Measurements from ENCODE around the gene GRID2.

GRID2 gene

DNA sequence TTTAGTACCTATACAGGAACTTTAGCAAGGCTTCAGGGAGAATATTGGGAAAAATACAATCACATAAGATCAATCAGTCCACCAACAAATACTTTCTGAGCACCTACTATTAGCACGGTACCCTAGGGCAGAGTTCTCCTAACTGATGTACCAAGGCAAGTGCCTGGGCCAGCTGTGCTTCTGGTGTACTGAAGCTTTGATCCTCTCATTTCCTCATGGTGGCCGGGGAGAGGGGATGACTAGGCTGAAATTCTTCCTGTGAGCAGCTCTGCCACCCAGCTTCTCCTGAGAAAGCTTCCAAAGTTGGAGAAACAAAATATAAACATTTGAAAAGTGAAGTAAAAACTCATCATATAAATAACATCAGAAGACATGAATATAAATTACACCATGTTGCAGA, 1475.5 kb downstream of the GRID2 start:
- TF ChIP-seq CTCF (IDR thresholded peaks at IDR 0.05; ENCODE audit: low read depth, low read length) = no peak
- DNase-seq (ENCODE audit: extremely low read depth, low read depth) = no peak

- DNase-seq (ENCODE audit: extremely low read depth, low read depth) = no peak
- TF ChIP-seq CTCF (IDR thresholded peaks at IDR 0.05; ENCODE audit: low read depth, low read length) = no peak
Observed at GRCh38 chr4:93780080-93780479, 1476.3 kb downstream of the GRID2 start.

- TF ChIP-seq CTCF (IDR thresholded peaks at IDR 0.05; ENCODE audit: low read depth, low read length) = no peak
- no peak for DNase-seq (ENCODE audit: extremely low read depth, low read depth)
Observed at GRCh38 chr4:93781198-93781597, 1477.4 kb downstream of the GRID2 start.

GRCh38 chr4:93786149-93786548, 1482.4 kb downstream of the GRID2 start:
- no peak for TF ChIP-seq CTCF (IDR thresholded peaks at IDR 0.05; ENCODE audit: low read depth, low read length)
- no peak for DNase-seq (ENCODE audit: extremely low read depth, low read depth)

DNA sequence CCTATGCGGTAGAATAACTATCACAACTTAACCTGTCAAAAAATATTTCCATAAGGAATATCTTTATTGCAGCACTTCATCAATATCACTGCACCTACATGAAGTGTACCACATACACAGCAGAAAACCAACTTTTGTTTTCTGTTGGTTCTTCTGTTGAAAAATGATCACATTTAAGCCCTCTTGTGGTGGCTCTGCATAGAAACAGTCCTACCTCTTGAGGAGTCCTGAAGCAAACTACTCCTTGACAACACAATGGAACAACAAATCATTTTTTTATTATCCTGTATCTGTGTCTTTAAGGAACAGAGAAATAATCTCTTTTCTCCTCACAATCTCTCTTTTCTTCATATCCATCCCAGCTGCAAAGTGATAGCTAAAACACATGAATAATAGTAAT, 1484.9 kb downstream of the GRID2 start:
- DNase-seq (ENCODE audit: extremely low read depth, low read depth) = no peak
- TF ChIP-seq CTCF (IDR thresholded peaks at IDR 0.05; ENCODE audit: low read depth, low read length) = peak; percentile 20

- DNase-seq (ENCODE audit: extremely low read depth, low read depth) = peak; percentile 5
- TF ChIP-seq CTCF (IDR thresholded peaks at IDR 0.05; ENCODE audit: low read depth, low read length) = peak; percentile 81
Observed at GRCh38 chr4:93791570-93792195, 1487.9 kb downstream of the GRID2 start.

- DNase-seq (ENCODE audit: extremely low read depth, low read depth) = no peak
- TF ChIP-seq CTCF (IDR thresholded peaks at IDR 0.05; ENCODE audit: low read depth, low read length) = no peak
Observed at GRCh38 chr4:93802045-93802444, 1498.3 kb downstream of the GRID2 start.

Data from AG09319 (cell line).